Neutrophil (primary cell): Measurements from ENCODE around the gene FAN1.

Experiments
- H3K27ac ChIP-seq: fragments of 200-600 bp; sonication (generic); 2 replicates; pipeline ENCODE4 v1.5.1; 2016; ENCODE audit warnings: mild to moderate bottlenecking, moderate library complexity
- H3K27me3 ChIP-seq: fragments of 200-600 bp; sonication (generic); 2 replicates; pipeline ENCODE4 v1.6.0; 2016; ENCODE audit warnings: mild to moderate bottlenecking
- H3K36me3 ChIP-seq: fragments of 200-600 bp; sonication (generic); 2 replicates; pipeline ENCODE4 v1.5.1; 2017
- H3K4me1 ChIP-seq, 2 experiments: fragments of 200-600 bp in 1 of 2; sonication (generic) in 1 of 2; 1 replicate in 1 of 2; 2 replicates in 1 of 2; pipeline versions ENCODE4 v1.5.1 to v1.6.1; 2013 to 2016; ENCODE audit warnings: low read depth in 1 of 2, low read length in 1 of 2, mild to moderate bottlenecking in 1 of 2, moderate library complexity in 1 of 2; ENCODE audit not compliant: control insufficient read depth in 1 of 2, insufficient read depth in 1 of 2
- H3K4me3 ChIP-seq, 2 experiments: fragments of 200-600 bp in 1 of 2; sonication (generic) in 1 of 2; 1 replicate in 1 of 2; 2 replicates in 1 of 2; pipeline ENCODE4 v1.5.1; 2013 to 2016; ENCODE audit warnings: low read depth in 1 of 2, low read length in 1 of 2, mild to moderate bottlenecking in 1 of 2, moderate library complexity in 1 of 2
- H3K9me3 ChIP-seq: fragments of 200-600 bp; sonication (generic); 2 replicates; pipeline ENCODE4 v1.5.1; 2016
- TF ChIP-seq, protein P1 (sequence below): fragments of 200-600 bp; sonication (generic); IDR thresholded peaks from 2 replicates; pipeline ENCODE4 v1.5.1; 2016; ENCODE audit warnings: antibody characterized with exemption

The FAN1 gene

DNA sequence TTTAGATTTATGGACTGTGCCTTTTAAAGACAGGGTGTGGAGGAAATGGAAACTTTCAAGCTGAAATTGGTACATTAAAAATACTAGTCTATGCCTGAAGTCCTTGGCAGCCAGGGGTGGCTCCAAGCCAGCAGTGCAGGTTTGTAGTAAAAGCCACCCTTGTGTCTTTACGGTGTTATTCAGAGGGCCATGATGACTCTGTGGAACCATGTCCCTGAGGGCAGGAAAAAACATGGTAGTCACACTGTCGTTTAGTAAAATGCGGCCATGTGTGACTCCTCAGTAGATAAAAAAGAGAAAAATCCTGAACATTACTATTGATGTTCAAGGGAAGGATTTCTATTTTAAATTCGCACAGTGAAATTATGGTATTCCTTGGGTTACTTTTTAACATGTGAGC lies 2.7 kb downstream of the FAN1 start:
- no peaks in the 10 kb centered on the region for H3K27me3 ChIP-seq
- no peaks in the 10 kb centered on the region for H3K9me3 ChIP-seq
- peaks cover 15% of the 10 kb centered on the region for H3K36me3 ChIP-seq
- TF ChIP-seq, protein P1, sequence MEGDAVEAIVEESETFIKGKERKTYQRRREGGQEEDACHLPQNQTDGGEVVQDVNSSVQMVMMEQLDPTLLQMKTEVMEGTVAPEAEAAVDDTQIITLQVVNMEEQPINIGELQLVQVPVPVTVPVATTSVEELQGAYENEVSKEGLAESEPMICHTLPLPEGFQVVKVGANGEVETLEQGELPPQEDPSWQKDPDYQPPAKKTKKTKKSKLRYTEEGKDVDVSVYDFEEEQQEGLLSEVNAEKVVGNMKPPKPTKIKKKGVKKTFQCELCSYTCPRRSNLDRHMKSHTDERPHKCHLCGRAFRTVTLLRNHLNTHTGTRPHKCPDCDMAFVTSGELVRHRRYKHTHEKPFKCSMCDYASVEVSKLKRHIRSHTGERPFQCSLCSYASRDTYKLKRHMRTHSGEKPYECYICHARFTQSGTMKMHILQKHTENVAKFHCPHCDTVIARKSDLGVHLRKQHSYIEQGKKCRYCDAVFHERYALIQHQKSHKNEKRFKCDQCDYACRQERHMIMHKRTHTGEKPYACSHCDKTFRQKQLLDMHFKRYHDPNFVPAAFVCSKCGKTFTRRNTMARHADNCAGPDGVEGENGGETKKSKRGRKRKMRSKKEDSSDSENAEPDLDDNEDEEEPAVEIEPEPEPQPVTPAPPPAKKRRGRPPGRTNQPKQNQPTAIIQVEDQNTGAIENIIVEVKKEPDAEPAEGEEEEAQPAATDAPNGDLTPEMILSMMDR = no peak
- H3K4me3 ChIP-seq = no peak overlapping the region
- H3K27ac ChIP-seq = no peak overlapping the region
- H3K4me1 ChIP-seq = peaks cover 10 to 17% of the 10 kb centered on the region in 2 experiments

DNA sequence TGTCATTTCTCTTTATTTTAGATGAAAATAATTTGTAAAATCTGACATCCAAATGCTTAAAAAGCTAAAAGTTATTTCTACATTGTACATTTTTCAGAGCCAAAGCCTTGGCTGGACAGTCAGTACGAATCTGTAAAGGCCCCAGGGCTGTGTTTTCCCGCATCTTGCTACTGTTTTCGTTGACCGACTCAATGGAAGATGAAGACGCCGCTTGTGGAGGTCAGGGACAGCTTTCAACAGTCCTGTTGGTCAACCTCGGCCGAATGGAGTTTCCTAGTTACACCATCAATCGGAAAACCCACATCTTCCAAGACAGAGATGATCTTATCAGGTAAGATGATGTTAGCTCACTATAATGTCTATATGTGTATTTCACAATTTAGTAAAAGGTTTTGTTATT lies 10.0 kb downstream of the FAN1 start:
- Histone ChIP-seq H3K36me3 (peaks cover 50% of the 10 kb centered on the region), H3K9me3 (no peaks in the 10 kb centered on the region), H3K27me3 (no peaks in the 10 kb centered on the region), H3K4me1 (no peaks in the 10 kb centered on the region), H3K27ac (no peak overlapping the region), H3K4me3 (no peak overlapping the region)
- TF ChIP-seq, protein P1 = no peak

DNA sequence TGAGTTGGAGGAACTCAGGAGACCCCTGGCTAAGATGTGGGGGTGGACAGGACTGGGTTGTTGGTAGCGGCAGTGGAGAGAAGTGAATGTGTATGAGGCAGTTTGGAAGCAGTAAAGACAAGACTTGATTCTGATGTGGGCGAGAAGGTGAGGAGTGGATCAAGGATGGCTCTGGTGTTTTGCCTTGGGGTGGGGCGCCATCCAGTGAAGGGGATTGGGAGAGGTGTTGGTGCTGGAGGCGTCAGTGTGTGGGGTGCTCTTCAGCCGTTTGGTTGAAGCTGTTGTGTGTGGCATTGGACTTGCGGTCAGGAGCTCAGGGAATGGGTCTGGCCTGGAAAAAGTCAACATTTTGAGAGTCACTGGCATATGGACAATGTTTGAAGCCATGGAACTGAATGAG lies 13.3 kb downstream of the FAN1 start:
- TF ChIP-seq, protein P1 = no peak
- Histone ChIP-seq H3K4me3 (no peak overlapping the region), H3K27ac (no peak overlapping the region), H3K9me3 (no peaks in the 10 kb centered on the region), H3K27me3 (no peaks in the 10 kb centered on the region), H3K36me3 (peaks cover 55% of the 10 kb centered on the region), H3K4me1 (no peaks in the 10 kb centered on the region)

DNA sequence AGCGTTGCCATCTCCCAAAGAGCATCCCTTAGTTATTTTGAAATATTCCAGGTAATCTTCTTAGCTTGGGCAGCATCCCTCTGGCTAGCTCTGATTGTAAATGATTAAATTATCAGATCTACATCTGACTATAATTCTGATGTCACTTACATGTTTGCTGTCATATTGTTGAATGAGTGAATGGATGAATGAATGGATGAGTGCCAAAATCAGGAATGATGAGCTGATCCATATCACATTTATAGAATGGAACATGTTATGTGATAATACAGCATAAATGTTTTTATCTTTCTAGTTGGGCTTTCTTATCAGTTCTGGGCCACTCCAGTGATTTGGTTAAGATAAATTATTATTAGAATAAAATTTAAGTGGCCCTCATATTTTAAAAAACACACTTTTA lies 14.0 kb downstream of the FAN1 start:
- Histone ChIP-seq H3K9me3 (no peaks in the 10 kb centered on the region), H3K4me1 (no peaks in the 10 kb centered on the region), H3K36me3 (peaks cover 62% of the 10 kb centered on the region), H3K4me3 (no peak overlapping the region), H3K27me3 (no peaks in the 10 kb centered on the region), H3K27ac (no peak overlapping the region)
- TF ChIP-seq, protein P1 = no peak

DNA sequence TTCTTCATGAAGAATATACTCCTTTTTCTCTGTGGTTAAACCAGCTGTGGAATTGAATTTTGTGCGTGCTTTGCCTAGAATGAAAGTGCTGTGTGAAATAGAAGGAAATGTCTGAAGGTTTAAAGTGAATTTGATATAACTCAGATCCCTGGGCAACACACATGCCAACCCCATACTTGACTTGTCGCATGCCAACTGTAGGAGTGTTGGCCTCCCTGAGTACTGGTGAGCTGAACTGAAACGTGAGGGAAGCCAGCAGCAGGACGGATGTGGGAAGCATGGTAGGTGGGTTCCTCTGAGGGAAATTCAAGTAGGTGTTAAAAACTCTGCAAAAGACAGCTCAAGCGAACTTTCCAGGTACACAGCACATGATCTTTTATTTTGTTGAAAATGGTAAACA lies 14.7 kb downstream of the FAN1 start:
- Histone ChIP-seq H3K27me3 (no peaks in the 10 kb centered on the region), H3K27ac (no peak overlapping the region), H3K4me1 (no peaks in the 10 kb centered on the region), H3K9me3 (no peaks in the 10 kb centered on the region), H3K4me3 (no peak overlapping the region), H3K36me3 (peaks cover 69% of the 10 kb centered on the region)
- TF ChIP-seq, protein P1 = no peak
